PC-9 (cell line): Measurements from ENCODE around the gene WDR53. TPM values are rescaled to one million over a fixed set of nuclear protein-coding genes. Genes with fewer than 3 reads are reported as not detected.
A peak's percentile ranks its signal among the peaks of the same experiment; 100 is the strongest.
"Not testable (repeated sequence)": the region's sequence is repeated elsewhere in the genome, so short reads cannot be mapped to it uniquely, and the experiment has no call there.

Source experiments
- BruUV-seq: library from RNA; stranded (reverse); fragments of 400-500 nt; replicated peaks from 2 replicates; lab custom pipeline; 2021; lab: Mats Ljungman, UMichigan
- CTCF ChIA-PET: fragments of 300-600 bp; sonication (Branson Sonifier 250); formaldehyde crosslinking; loops from one replicate; lab custom pipeline; 2022; ENCODE audit warnings: antibody characterized with exemption; lab: Charles Lee
- POLR2A ChIA-PET: fragments of 300-600 bp; sonication (Branson Sonifier 250); formaldehyde crosslinking; loops from one replicate; lab custom pipeline; 2022; ENCODE audit warnings: antibody characterized with exemption; ENCODE audit not compliant: unreplicated experiment; lab: Charles Lee
- DNase-seq, 2 experiments: peaks; one replicate each; pipeline versions ENCODE4 v3.0.0 to v3.0.0-alpha.2; 2015 to 2022; ENCODE audit warnings: mixed read lengths in 1 of 2
- H2AFZ ChIP-seq: fragments of 200-600 bp; sonication (generic); 2 replicates; pipeline ENCODE4 v1.8.1; 2017; ENCODE audit warnings: antibody characterized with exemption
- H3F3A ChIP-seq: fragments of 200-600 bp; sonication (generic); 2 replicates; pipeline ENCODE4 v1.8.1; 2017; ENCODE audit warnings: antibody characterized with exemption, mild to moderate bottlenecking, low read depth; ENCODE audit not compliant: insufficient read depth
- H3K27ac ChIP-seq: fragments of 200-600 bp; sonication (generic); 2 replicates; pipeline ENCODE4 v1.6.1; 2016; ENCODE audit warnings: mixed run types
- H3K27me3 ChIP-seq: fragments of 200-600 bp; sonication (generic); 2 replicates; pipeline ENCODE4 v1.6.1; 2016; ENCODE audit warnings: low read depth, mixed run types; ENCODE audit not compliant: insufficient read depth
- H3K36me3 ChIP-seq: fragments of 200-600 bp; sonication (generic); 2 replicates; pipeline ENCODE4 v1.6.1; 2016; ENCODE audit warnings: low read depth, mixed run types
- H3K4me1 ChIP-seq: fragments of 200-600 bp; sonication (generic); replicated peaks from 2 replicates; pipeline ENCODE4 v1.6.1; 2016; ENCODE audit warnings: mixed run types; ENCODE audit not compliant: insufficient read depth
- H3K4me2 ChIP-seq: fragments of 200-600 bp; sonication (generic); 2 replicates; pipeline ENCODE4 v1.6.1; 2017; ENCODE audit warnings: mixed run types
- H3K4me3 ChIP-seq: fragments of 200-600 bp; sonication (generic); 2 replicates; pipeline ENCODE4 v1.6.1; 2016; ENCODE audit warnings: mixed run types
- H3K79me2 ChIP-seq: fragments of 200-600 bp; sonication (generic); 2 replicates; pipeline ENCODE4 v1.6.1; 2017; ENCODE audit warnings: low read depth, mixed run types
- H3K9me2 ChIP-seq: fragments of 200-600 bp; sonication (generic); 2 replicates; pipeline ENCODE4 v1.8.1; 2017; ENCODE audit warnings: mild to moderate bottlenecking; ENCODE audit not compliant: insufficient read depth
- H3K9me3 ChIP-seq: fragments of 200-600 bp; sonication (generic); 2 replicates; pipeline ENCODE4 v1.8.1; 2016; ENCODE audit warnings: low read depth; ENCODE audit not compliant: insufficient read depth
- H4K20me1 ChIP-seq: fragments of 200-600 bp; sonication (generic); 2 replicates; pipeline ENCODE4 v1.8.1; 2017; ENCODE audit not compliant: insufficient read depth
- EZH2 ChIP-seq: fragments of 200-600 bp; sonication (generic); IDR thresholded peaks from 2 replicates; pipeline ENCODE4 v1.8.0; 2017; ENCODE audit warnings: antibody characterized with exemption, low read depth
- intact Hi-C: fragments of 100-400 bp; cut with micrococcal nuclease; formaldehyde crosslinking; loops from one replicate; pipeline ENCODE4 v1.10.0; 2022; ENCODE audit not compliant: unreplicated experiment
- total RNA-seq: library from RNA; stranded (reverse); gene quantifications from 2 replicates; pipeline ENCODE4 v1.2.3, GENCODE V29; 2021
- TF ChIP-seq, protein P1 (sequence below): fragments of 200-600 bp; sonication (generic); conservative IDR thresholded peaks from 2 replicates; pipeline ENCODE4 v1.6.1; 2017; ENCODE audit warnings: mixed run types, antibody characterized with exemption, mild to moderate bottlenecking, moderate library complexity

WDR53 gene
- total RNA-seq, 1 experiment from 2014 or later, result 34.8 TPM

DNA sequence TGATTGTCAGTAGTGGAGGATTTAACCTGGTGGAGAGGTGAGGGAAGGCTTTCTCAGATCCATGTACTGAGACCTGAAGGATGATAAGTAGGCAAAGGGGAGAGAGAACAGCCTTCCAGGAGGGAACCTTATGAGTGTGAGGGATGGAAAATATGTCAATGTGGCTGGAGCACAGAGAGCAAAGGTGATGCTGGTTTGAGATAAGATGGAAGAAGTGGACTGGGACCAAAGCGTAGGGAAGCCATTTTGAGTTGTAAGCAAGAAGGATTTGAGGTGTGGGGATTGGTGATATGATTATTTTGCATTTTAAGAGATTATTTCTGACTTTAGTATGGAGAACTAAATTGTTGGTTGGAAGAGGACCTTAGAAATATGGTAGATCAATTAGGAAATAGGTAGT lies 4.0 kb upstream of the WDR53 start:
- no peak overlapping the region for H3K27ac ChIP-seq
- H3K4me1 ChIP-seq, result peaks cover 14% of the 10 kb centered on the region
- POLR2A ChIA-PET, result no interaction called here
- peaks cover 10% of the 10 kb centered on the region; the same call in 1 of the 2 replicates for H3K36me3 ChIP-seq
- BruUV-seq, result no TSS peak
- no peak for DNase-seq
- CTCF ChIA-PET, result no interaction called here
- peaks cover 16% of the 10 kb centered on the region; the same call in 1 of the 2 replicates for H4K20me1 ChIP-seq
- no peaks in the 10 kb centered on the region for H3K9me3 ChIP-seq
- no peak overlapping the region for H2AFZ ChIP-seq
- no peak overlapping the region for H3K4me3 ChIP-seq
- no peaks in the 10 kb centered on the region for H3K27me3 ChIP-seq
- H3F3A ChIP-seq, result no peaks in the 10 kb centered on the region; the same call in 1 of the 2 replicates
- TF ChIP-seq, protein P1, sequence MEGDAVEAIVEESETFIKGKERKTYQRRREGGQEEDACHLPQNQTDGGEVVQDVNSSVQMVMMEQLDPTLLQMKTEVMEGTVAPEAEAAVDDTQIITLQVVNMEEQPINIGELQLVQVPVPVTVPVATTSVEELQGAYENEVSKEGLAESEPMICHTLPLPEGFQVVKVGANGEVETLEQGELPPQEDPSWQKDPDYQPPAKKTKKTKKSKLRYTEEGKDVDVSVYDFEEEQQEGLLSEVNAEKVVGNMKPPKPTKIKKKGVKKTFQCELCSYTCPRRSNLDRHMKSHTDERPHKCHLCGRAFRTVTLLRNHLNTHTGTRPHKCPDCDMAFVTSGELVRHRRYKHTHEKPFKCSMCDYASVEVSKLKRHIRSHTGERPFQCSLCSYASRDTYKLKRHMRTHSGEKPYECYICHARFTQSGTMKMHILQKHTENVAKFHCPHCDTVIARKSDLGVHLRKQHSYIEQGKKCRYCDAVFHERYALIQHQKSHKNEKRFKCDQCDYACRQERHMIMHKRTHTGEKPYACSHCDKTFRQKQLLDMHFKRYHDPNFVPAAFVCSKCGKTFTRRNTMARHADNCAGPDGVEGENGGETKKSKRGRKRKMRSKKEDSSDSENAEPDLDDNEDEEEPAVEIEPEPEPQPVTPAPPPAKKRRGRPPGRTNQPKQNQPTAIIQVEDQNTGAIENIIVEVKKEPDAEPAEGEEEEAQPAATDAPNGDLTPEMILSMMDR, result no peak
- TF ChIP-seq EZH2, result no peak
- intact Hi-C loops, result no loop called here
- peaks cover 87% of the 10 kb centered on the region for H3K79me2 ChIP-seq
- H3K4me2 ChIP-seq, result no peak overlapping the region
- no peaks in the 10 kb centered on the region for H3K9me2 ChIP-seq

DNA sequence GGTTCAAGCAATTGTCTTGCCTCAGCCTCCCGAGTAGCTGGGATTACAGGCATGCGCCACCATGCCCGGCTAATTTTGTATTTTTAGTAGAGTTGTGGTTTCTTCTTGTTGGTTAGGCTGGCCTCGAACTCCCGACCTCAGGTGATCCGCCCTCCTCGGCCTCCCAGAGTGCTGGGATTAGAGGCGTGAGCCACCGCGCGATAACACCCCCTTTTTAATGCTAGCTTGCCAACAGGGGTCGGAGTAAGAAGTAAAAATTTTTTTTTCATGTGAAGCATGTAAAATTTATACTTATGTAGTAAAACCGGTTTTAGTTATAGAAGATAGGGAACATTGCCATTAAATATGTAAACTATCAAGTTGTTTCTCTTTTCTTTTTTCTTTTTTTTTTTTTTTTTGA lies 2.0 kb upstream of the WDR53 start:
- H3K27ac ChIP-seq, H3K27me3 ChIP-seq, CTCF ChIA-PET, H4K20me1 ChIP-seq, H2AFZ ChIP-seq, DNase-seq, H3K36me3 ChIP-seq, H3F3A ChIP-seq, intact Hi-C loops, H3K9me2 ChIP-seq, POLR2A ChIA-PET, BruUV-seq, H3K9me3 ChIP-seq: not testable (repeated sequence)
- peaks cover 19% of the 10 kb centered on the region for H3K4me1 ChIP-seq
- H3K79me2 ChIP-seq, result peaks cover 89% of the 10 kb centered on the region
- H3K4me2 ChIP-seq, result peak overlapping the region; percentile 92
- H3K4me3 ChIP-seq, result peak overlapping the region; percentile 75; the same call in 1 of the 2 replicates

DNA sequence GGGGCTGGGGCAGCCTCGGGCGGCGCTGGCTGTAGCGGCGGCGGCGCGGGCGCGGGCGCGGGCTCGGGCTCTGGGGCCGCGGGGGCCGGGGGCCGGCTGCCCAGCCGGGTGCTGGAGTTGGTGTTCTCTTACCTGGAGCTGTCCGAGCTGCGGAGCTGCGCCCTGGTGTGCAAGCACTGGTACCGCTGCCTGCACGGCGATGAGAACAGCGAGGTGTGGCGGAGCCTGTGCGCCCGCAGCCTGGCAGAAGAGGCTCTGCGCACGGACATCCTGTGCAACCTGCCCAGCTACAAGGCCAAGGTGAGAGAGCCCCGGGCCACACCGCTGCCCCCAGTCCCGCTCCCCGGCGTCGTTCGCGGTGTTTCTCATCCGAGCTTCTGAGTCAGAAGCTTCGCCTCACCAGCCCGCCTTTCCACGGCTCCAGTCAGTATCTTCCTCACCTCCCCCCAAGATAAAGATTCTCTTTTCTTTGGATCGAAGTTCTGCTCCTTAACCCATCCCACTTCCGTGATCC lies 706 bp upstream of the WDR53 start:
- no TSS peak for BruUV-seq
- peak; percentile 56 to 61 for DNase-seq
- TF ChIP-seq EZH2, result no peak
- TF ChIP-seq, protein P1, result no peak
- Histone ChIP-seq H3K9me2 (no peaks in the 10 kb centered on the region), H3K4me3 (peak overlapping the region; percentile 75), H2AFZ (peak overlapping the region; percentile 82), H3K4me2 (peak overlapping the region; percentile 92), H3K36me3 (0 out of 2 replicates have a peak, but pooled peaks cover 9% of the 10 kb centered on the region), H4K20me1 (0 out of 2 replicates have a peak, but pooled peaks cover 4% of the 10 kb centered on the region), H3K9me3 (no peaks in the 10 kb centered on the region), H3F3A (peaks cover 21% of the 10 kb centered on the region), H3K4me1 (peaks cover 28% of the 10 kb centered on the region), H3K79me2 (peaks cover 76% of the 10 kb centered on the region), H3K27me3 (no peaks in the 10 kb centered on the region), H3K27ac (peak overlapping the region; percentile 9)
- CTCF ChIA-PET, result interaction anchor here (0.6 to 1.1 kb wide), 2 partner anchors 30 to 40 kb away, joined by 3 to 5 read pairs; no protein-coding TSS in a partner anchor
- POLR2A ChIA-PET, result interaction anchor here (0.5 to 0.9 kb wide), 5 partner anchors 63 to 537 kb away, joined by 3 to 9 read pairs (median 5); partner anchors contain the start of gene NCBP2
- intact Hi-C loops, result loop anchor here (2.0 kb wide), 3 partner anchors 40 to 374 kb away; partner anchors contain the start of gene NCBP2
